Esophagus muscularis mucosa (tissue), 4 donors: ENCODE measurements around the gene CNOT6. TPM values are rescaled to one million over a fixed set of nuclear protein-coding genes. Genes with fewer than 3 reads are reported as not detected.
A peak's percentile ranks its signal among the peaks of the same experiment; 100 is the strongest.
"Not testable (repeated sequence)": the region's sequence is repeated elsewhere in the genome, so short reads cannot be mapped to it uniquely, and the experiment has no call there.

Source experiments
- DNase-seq: peaks from one replicate; pipeline ENCODE4 v3.0.0-alpha.2; 2017; ENCODE audit errors: extremely low spot score
- H3K27ac ChIP-seq, 4 donors: fragments of 200-600 bp; sonication (generic); replicated peaks in 1 of 4; 1 replicate in 3 of 4; 2 replicates in 1 of 4; pipeline ENCODE4 v1.5.1; 2016 to 2019; ENCODE audit warnings: mild to moderate bottlenecking in 1 of 4
- H3K27me3 ChIP-seq, 4 donors: fragments of 200-600 bp; sonication (generic); one replicate each; pipeline versions ENCODE4 v1.5.1 to v1.6.0; 2016 to 2019
- H3K36me3 ChIP-seq, 4 donors: fragments of 200-600 bp; sonication (generic); one replicate each; pipeline ENCODE4 v1.5.1; 2016 to 2019
- H3K4me1 ChIP-seq, 4 donors: fragments of 200-600 bp; sonication (generic); one replicate each; pipeline ENCODE4 v1.5.1; 2016 to 2019
- H3K4me3 ChIP-seq, 4 donors: fragments of 200-600 bp; sonication (generic); 1 replicate in 2 of 4; 2 replicates in 2 of 4; pipeline ENCODE4 v1.5.1; 2016 to 2019; ENCODE audit warnings: mild to moderate bottlenecking in 4 of 4, moderate library complexity in 1 of 4
- H3K9me3 ChIP-seq, 4 donors: fragments of 200-600 bp; sonication (generic); 1 replicate in 3 of 4; 2 replicates in 1 of 4; pipeline ENCODE4 v1.5.1; 2016 to 2019
- CTCF ChIP-seq, 3 experiments: fragments of 200-600 bp in 2 of 3; fragments of 450-650 bp in 1 of 3; sonication (generic) in 2 of 3; IDR thresholded peaks; one replicate each; pipeline ENCODE4 v1.5.1; 2017 to 2019; ENCODE audit warnings: antibody characterized with exemption in 3 of 3, mild to moderate bottlenecking in 2 of 3, moderate library complexity in 1 of 3
- EP300 ChIP-seq: sonication (generic); formaldehyde crosslinking; IDR thresholded peaks from one replicate; pipeline ENCODE4 v1.6.1; 2017; ENCODE audit warnings: antibody characterized with exemption
- POLR2A ChIP-seq: fragments of 450-650 bp; IDR thresholded peaks from one replicate; pipeline ENCODE4 v1.6.1; 2017; ENCODE audit warnings: antibody characterized with exemption, moderate library complexity, mild to moderate bottlenecking, low read depth
- POLR2AphosphoS5 ChIP-seq, 2 donors: sonication (generic); formaldehyde crosslinking; IDR thresholded peaks; one replicate each; pipeline ENCODE4 v1.6.1; 2017; ENCODE audit warnings: antibody characterized with exemption in 2 of 2
- WGBS: methylation state at CpG from one replicate; pipeline ENCODE4 v1.1.5; 2018; 5-methylcytosine and 5-hydroxymethylcytosine counted together
- intact Hi-C: fragments of 100-400 bp; cut with DNase I; formaldehyde crosslinking; loops from one replicate; pipeline ENCODE4 v1.15.1; 2023
- total RNA-seq, 4 donors: library from RNA; depleted of rRNA; stranded (reverse); fragments of >200 nt; gene quantifications; one replicate each; pipeline versions ENCODE4 v1.1.0 to v1.2.1, GENCODE V29; 2016

The CNOT6 gene
- 10 to 100 TPM; 17.7 to 26.4 (median 20.5) TPM for total RNA-seq

GRCh38 chr5:180494060-180494509 is at the start of gene CNOT6:
Gene CNOT6, plus strand, starts transcription at chr5:180494379. Its CDS starts 34,898 bp downstream, at chr5:180529277.
- Histone ChIP-seq H3K9me3 (no peaks in the 10 kb centered on the region), H3K27me3 (no peaks in the 10 kb centered on the region), H3K4me1 (peaks cover 22 to 39% (median 34%) of the 10 kb centered on the region in 4 donors), H3K27ac (peak within 1 kb of the TSS; percentile 94 to 97 (median 96)), H3K4me3 (peak within 1 kb of the TSS; percentile 95 to 100 (median 99)), H3K36me3 (peaks cover 0 to 3% (median 0%) of the 10 kb centered on the region in 4 donors)
- peak; percentile 97 for DNase-seq
- no peak for TF ChIP-seq POLR2A
- peak; percentile 53 to 83 for TF ChIP-seq POLR2AphosphoS5 (IDR thresholded peaks at IDR 0.05)
- intact Hi-C loops = loop anchor here (10.0 kb wide), 1 partner anchor 139 kb away; the partner anchor contains the start of gene GFPT2
- 1% methylated on average over 29 of the region's 56 CpGs for WGBS

- no peaks in the 10 kb centered on the region for H3K27me3 ChIP-seq
- WGBS = 79% methylated on average over 2 of the region's 2 CpGs
- H3K27ac ChIP-seq = no peak overlapping the region
- H3K9me3 ChIP-seq = peaks cover 0 to 10% (median 5%) of the 10 kb centered on the region in 4 donors
- intact Hi-C loops = no loop called here
- TF ChIP-seq POLR2A (no peak), CTCF (IDR thresholded peaks at IDR 0.05) (no peak), EP300 (no peak), POLR2AphosphoS5 (IDR thresholded peaks at IDR 0.05) (no peak)
- H3K4me3 ChIP-seq = no peak overlapping the region
- H3K36me3 ChIP-seq = no peaks in the 10 kb centered on the region
- no peaks in the 10 kb centered on the region for H3K4me1 ChIP-seq
- DNase-seq = no peak
These were observed 39.4 kb upstream of the CNOT6 start for GRCh38 chr5:180454752-180455151.

- TF ChIP-seq POLR2A = no peak
- no peak for TF ChIP-seq EP300
- no peak for TF ChIP-seq POLR2AphosphoS5 (IDR thresholded peaks at IDR 0.05)
- no peak for TF ChIP-seq CTCF (IDR thresholded peaks at IDR 0.05)
- no peaks in the 10 kb centered on the region for H3K36me3 ChIP-seq
- no peaks in the 10 kb centered on the region for H3K4me1 ChIP-seq
- intact Hi-C loops = no loop called here
- no peak for DNase-seq
- 67% methylated on average over 1 of the region's 1 CpG for WGBS
- no peak overlapping the region for H3K4me3 ChIP-seq
- peaks cover 0 to 10% (median 5%) of the 10 kb centered on the region in 4 donors for H3K9me3 ChIP-seq
- H3K27me3 ChIP-seq = no peaks in the 10 kb centered on the region
- H3K27ac ChIP-seq = no peak overlapping the region
These were observed 38.3 kb upstream of the CNOT6 start for GRCh38 chr5:180455872-180456271.

- no peak overlapping the region for H3K27ac ChIP-seq
- whole genome bisulfite sequencing = 63% methylated on average over 3 of the region's 3 CpGs
- H3K27me3 ChIP-seq = no peaks in the 10 kb centered on the region
- TF ChIP-seq EP300 = no peak
- no peak for TF ChIP-seq POLR2A
- no peak for TF ChIP-seq POLR2AphosphoS5 (IDR thresholded peaks at IDR 0.05)
- intact Hi-C loops = no loop called here
- H3K9me3 ChIP-seq = peaks cover 0 to 10% (median 5%) of the 10 kb centered on the region in 4 donors
- H3K4me1 ChIP-seq = no peaks in the 10 kb centered on the region
- H3K4me3 ChIP-seq = no peak overlapping the region
- no peak for DNase-seq
- no peaks in the 10 kb centered on the region for H3K36me3 ChIP-seq
These were observed 37.4 kb upstream of the CNOT6 start for GRCh38 chr5:180456792-180457191.

- H3K4me3 ChIP-seq, H3K4me1 ChIP-seq, H3K27ac ChIP-seq, H3K27me3 ChIP-seq, H3K36me3 ChIP-seq, intact Hi-C loops, DNase-seq: not testable (repeated sequence)
- 96% methylated on average over 35 of the region's 61 CpGs for WGBS
- peaks cover 0 to 10% (median 5%) of the 10 kb centered on the region in 4 donors for H3K9me3 ChIP-seq
These were observed 35.1 kb upstream of the CNOT6 start for GRCh38 chr5:180458852-180459673.

GRCh38 chr5:180459674-180460142 is 34.5 kb upstream of the CNOT6 start:
- H3K4me3 ChIP-seq, H3K27me3 ChIP-seq, H3K27ac ChIP-seq, intact Hi-C loops, H3K36me3 ChIP-seq, DNase-seq, H3K4me1 ChIP-seq: not testable (repeated sequence)
- WGBS = 91% methylated on average over 13 of the region's 14 CpGs
- H3K9me3 ChIP-seq = peaks cover 0 to 10% (median 5%) of the 10 kb centered on the region in 4 donors
